Amniotic stem cell (primary cell): Measurements from ENCODE around the gene TMEM154.

Source experiments
- DNase-seq: peaks from one replicate; lab custom pipeline; 2025; lab: John Stamatoyannopoulos, UW

The TMEM154 gene

GRCh38 chr4:152693871-152694270 lies 14.1 kb upstream of the TMEM154 start:
- DNase-seq, result no peak

DNA sequence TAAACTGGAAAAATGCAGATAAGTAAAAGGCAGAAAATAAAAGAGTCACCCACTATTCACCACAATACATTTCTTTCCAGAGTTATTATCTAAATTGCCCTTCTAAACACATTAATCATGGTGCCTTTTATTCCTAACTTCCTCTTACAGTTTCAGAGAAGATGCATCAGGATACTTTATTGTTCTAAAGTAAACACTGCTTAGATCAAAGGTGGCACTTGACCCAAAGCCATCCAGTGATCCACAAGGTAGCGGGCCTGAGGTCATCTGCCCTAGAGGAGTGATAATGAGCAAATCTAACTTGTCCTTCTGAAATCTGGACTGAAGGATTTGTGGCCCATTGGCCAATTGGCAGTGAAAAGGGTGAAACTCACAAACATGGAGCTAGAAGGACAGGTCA lies 12.0 kb upstream of the TMEM154 start:
- DNase-seq, result no peak

- DNase-seq, result no peak
Measured at GRCh38 chr4:152690706-152691651, 11.2 kb upstream of the TMEM154 start.

GRCh38 chr4:152689615-152690501 lies 10.1 kb upstream of the TMEM154 start:
- no peak for DNase-seq

DNA sequence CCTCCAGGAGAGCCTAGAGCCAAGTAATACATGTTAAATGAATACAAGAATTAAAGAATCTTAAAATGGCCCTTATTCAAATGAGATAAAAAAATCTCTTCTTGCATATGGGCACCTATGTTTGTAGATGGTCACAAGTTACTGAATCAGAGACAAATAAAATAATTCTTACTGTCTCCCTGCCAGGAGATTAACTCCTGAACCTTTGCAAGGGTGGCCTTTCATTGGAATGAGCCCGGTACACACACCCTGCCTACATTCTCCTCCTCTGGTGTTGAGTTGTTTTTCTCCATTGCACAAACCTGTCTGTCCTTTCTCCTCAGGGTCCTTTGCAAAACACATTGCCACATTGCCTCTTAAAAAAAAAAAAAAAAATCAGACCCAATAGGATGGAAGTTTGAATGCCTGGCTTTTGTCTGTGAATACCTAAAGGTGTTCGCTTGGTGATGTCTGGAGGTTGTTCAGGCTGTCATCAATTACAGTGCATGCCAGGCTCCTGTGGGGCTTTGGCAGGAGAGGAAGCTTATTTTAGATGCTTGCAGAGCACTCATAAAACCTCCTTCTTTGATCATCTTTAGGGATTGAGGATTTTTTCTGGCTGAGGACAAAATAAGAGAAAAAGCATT lies 8.3 kb upstream of the TMEM154 start:
- no peak for DNase-seq

- DNase-seq, result no peak
Measured at GRCh38 chr4:152686452-152687013, 6.7 kb upstream of the TMEM154 start.

DNA sequence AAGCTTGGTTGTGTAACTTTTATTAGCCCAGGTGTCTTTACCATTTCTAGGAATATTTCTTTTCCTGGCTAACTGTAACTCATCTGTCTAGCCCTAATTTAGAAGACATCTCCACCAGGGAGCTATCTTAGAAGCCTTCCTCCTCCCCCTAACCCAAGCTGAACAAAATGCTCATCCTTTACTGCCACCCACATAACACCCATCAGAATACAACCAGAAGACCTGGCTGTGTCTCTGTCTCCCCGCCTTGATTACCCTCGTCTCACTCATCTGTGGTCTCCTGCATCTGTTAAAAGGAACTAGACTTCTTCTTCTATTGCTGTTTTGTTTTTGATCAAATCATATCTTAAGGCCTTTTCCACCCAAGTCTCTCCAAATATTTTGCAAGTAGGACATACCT lies 4.8 kb upstream of the TMEM154 start:
- no peak for DNase-seq

GRCh38 chr4:152684007-152684406 lies 4.2 kb upstream of the TMEM154 start:
- DNase-seq, result no peak

- DNase-seq, result no peak
Measured at GRCh38 chr4:152682143-152682941, 2.5 kb upstream of the TMEM154 start.

DNA sequence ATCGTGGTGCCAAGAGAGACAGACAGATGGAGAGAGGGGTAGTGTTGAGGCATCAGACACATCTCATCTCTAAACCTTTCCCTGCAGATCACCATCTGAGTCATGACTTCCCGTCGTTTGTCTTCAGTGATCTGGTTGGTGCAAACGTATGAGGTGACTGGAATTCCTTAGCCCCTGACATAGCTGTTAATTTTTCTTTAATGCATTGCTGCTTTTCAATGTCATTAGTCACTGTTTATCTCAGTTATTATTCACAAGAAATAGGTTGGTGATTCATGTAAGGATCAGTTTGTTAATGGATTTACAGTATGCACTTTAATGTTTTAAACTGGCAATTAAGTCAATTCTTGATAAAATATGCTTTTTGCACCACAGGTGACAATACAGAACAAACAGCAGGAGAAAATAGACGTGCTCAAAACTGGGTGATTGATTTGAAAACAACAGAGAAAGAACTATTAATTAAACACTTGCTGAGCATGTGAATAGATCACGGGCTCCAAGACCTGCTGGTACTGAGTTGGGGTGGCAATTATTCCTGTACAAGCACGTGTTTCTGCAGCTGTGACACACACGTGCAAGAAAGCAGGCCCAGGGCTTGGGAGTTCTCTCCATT lies 1.3 kb upstream of the TMEM154 start:
- no peak for DNase-seq

DNA sequence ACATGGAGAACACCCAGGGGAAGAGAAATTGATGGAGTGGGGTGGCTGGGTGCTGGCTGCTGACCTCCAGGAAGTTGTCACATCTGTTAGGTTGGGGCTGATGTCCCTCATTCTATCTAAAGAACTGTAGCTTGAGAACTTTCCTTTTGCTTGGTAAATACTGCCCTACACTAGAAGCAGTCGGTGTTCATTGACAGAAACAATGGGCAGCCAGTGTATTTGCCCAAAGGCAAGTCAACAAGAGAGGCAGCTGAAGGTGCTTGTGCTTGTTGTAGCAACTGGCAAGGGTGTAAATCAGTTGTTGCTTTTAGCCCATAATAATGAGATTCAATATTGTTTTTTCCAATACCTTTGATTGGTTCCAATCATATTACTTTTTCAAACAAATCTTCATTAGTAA lies 956 bp downstream of the TMEM154 start:
- DNase-seq, result no peak

DNA sequence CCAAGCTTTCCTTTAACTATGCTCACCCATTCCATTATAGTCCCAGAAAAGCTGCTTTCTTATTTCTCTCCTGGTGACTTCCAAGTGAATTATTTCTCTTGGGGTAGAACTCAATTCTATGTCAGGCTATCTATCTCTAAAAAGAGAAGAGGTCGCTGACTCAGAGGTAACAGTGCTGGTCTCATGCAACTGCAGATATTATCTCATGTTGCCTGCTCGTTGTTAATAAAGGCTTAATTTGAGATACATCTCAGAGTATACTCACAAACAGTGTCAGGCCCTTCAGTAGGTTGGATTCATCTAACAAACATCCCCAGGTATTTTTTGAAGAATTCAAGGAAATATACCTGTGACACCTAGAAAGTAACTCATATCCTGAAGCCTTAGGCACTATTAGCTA lies 2.7 kb downstream of the TMEM154 start:
- no peak for DNase-seq

DNA sequence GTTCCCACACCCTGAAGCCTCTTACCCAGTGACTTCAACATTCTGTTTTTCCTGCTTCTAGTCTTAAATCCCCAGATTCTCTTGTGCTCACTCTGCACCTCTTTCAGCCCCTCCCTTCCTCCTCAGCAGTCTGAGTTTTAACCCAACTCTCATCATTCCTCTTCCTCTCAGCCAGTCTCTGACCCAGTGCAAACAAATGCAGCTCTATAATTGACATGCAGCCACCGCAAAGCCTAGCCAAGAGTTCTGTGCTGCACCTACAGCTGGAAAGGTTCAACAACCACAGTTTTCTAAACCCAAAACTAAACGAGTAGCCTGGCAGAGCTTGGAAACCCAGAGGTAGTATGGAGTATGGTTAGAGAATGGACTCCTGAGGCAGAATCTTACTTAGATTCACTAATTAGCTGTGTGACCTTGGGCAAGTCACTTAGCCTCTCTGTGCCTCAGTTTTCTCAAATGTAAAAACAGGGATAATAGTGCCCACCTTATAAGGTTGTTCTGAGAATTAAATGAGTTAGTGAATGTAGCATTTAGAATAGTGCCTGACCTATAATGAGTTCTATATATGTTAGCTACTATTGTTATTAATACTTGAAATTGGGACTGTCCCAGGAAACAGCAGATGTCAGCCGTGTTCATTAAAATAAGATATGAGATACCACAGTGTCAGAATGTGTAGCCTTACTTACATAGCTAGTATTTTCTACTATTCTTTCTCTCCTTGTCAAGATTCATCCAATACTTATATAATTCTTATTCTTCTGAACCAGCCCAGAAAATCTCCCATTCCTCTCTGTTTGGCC lies 3.5 kb downstream of the TMEM154 start:
- DNase-seq, result no peak

DNA sequence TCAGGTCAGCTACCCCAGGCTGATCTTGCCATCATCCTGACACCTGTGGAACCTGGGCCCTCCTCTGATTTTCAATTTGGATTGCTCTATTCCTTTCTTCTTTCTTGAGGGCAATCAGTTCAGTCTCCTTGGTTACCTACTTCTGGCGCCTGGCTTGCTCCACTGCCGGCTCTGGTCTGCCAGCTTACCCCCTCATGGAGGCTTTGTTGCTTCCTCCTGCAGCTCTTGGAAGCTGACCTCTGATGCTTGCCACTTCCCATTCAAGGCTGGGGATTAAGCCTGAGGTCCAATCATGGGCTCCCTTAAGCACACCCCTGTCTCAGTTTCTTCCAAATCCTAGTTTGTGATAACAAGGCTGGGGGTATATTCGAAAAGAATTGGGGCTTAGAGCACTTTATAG lies 5.4 kb downstream of the TMEM154 start:
- DNase-seq, result no peak

GRCh38 chr4:152673489-152673888 lies 6.3 kb downstream of the TMEM154 start:
- DNase-seq, result no peak

DNA sequence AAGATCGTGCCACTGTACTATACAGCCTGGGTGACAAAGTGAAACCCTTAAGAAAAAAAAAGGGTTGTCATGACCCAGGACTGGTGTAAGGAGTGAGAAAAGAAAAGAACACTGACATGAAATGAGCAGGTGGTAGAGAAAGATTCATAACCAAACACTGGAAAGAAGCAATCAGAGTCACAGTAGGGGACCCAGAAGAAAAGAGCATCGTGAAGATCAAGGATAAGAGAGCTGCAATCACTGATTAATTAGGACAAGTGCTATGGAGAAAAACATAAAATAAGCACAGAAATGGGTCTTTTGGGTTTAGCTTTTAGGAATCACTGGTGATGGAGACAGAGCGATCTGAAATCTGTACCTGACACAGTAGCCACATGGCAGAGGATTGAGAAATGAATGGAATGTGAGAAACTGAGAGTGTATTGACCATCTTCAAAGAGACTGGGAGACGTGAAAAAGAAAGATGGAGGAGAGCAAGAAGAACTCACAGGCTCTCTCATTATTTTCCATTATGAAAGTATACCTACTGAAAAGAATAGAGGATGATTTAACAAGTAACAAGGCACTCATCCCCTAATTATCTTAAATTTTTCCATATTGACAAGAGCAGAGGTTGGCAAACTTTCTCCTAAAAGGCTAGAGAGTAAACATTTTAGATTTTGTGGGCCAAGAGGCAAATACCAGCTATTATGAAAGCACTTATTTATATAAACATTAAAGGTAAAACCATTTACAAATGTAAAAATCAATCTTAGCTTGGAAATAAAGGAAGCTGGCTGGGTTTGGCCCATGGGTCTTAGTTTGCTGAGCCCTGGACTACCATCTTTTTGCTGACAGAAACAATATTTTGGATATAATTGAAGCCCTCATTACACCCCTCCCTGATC lies 7.3 kb downstream of the TMEM154 start:
- no peak for DNase-seq

GRCh38 chr4:152668338-152668964 lies 11.3 kb downstream of the TMEM154 start:
- no peak for DNase-seq

GRCh38 chr4:152667781-152668180 lies 12.0 kb downstream of the TMEM154 start:
- no peak for DNase-seq
